LNCaP clone FGC (cell line): ENCODE results near the gene ANP32A.

Source experiments
- DNase-seq: peaks from one replicate; pipeline ENCODE4 v3.0.0-alpha.2; 2011; ENCODE audit warnings: low read depth
- H3K4me3 ChIP-seq: 2 replicates; pipeline ENCODE4 v1.5.1; 2011; ENCODE audit warnings: mild to moderate bottlenecking, low read depth, low read length, control low read depth
- CTCF ChIP-seq: IDR thresholded peaks from 2 replicates; pipeline ENCODE4 v1.5.1; 2012; ENCODE audit warnings: mild to moderate bottlenecking; ENCODE audit not compliant: control insufficient read depth, insufficient read depth; ENCODE audit errors: extremely low read depth

The ANP32A gene

GRCh38 chr15:68807249-68807648, 13.4 kb downstream of the ANP32A start:
- DNase-seq = no peak
- no peak for TF ChIP-seq CTCF
- H3K4me3 ChIP-seq = no peak overlapping the region

- no peak overlapping the region for H3K4me3 ChIP-seq
- no peak for TF ChIP-seq CTCF
- no peak for DNase-seq
Observed at GRCh38 chr15:68806220-68807060, 14.3 kb downstream of the ANP32A start.

GRCh38 chr15:68802373-68802772, 18.3 kb downstream of the ANP32A start:
- TF ChIP-seq CTCF = no peak

GRCh38 chr15:68801572-68802148, 19.0 kb downstream of the ANP32A start:
- DNase-seq = no peak
- TF ChIP-seq CTCF = no peak
- H3K4me3 ChIP-seq = no peak overlapping the region

More at GRCh38 chr15:68802373-68802772, 18.3 kb downstream of the ANP32A start:
- H3K4me3 ChIP-seq = no peak overlapping the region
- no peak for DNase-seq

- DNase-seq = no peak
- no peak for TF ChIP-seq CTCF
Observed at GRCh38 chr15:68800875-68801274, 19.8 kb downstream of the ANP32A start.

GRCh38 chr15:68798346-68799094, 22.2 kb downstream of the ANP32A start:
- H3K4me3 ChIP-seq = no peak overlapping the region
- DNase-seq = no peak
- TF ChIP-seq CTCF = no peak

More at GRCh38 chr15:68800875-68801274, 19.8 kb downstream of the ANP32A start:
- H3K4me3 ChIP-seq = no peak overlapping the region
